ENCODE measurements around the gene SETBP1.
"Not testable (repeated sequence)": the region's sequence is repeated elsewhere in the genome, so short reads cannot be mapped to it uniquely, and the experiment has no call there.

DNA sequence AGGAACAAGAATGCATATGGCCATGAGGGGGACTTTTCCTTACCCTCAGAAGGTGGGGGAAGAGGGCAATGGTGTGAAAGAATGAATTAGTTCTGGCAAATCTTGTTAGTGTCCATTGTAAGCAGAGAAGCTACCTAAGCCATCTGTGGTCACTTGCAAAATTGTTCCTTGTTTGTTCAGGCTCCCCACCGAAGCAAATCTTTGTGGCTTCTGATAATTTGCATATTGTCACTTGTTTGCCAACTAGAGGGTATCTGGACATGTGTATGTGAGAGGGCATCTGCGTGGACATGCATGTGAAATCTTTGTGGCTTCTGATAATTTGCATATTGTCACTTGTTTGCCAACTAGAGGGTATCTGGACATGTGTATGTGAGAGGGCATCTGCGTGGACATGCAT lies 41.1 kb downstream of the SETBP1 start:
- TF ChIP-seq, protein P1, sequence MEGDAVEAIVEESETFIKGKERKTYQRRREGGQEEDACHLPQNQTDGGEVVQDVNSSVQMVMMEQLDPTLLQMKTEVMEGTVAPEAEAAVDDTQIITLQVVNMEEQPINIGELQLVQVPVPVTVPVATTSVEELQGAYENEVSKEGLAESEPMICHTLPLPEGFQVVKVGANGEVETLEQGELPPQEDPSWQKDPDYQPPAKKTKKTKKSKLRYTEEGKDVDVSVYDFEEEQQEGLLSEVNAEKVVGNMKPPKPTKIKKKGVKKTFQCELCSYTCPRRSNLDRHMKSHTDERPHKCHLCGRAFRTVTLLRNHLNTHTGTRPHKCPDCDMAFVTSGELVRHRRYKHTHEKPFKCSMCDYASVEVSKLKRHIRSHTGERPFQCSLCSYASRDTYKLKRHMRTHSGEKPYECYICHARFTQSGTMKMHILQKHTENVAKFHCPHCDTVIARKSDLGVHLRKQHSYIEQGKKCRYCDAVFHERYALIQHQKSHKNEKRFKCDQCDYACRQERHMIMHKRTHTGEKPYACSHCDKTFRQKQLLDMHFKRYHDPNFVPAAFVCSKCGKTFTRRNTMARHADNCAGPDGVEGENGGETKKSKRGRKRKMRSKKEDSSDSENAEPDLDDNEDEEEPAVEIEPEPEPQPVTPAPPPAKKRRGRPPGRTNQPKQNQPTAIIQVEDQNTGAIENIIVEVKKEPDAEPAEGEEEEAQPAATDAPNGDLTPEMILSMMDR (IDR thresholded peaks at IDR 0.05) = not testable (repeated sequence)
- not testable (repeated sequence) for TF ChIP-seq IRF2 (CRISPR knock-in tag; IDR thresholded peaks at IDR 0.05; ENCODE audit: borderline replicate concordance, low read depth); CREB1 (CRISPR knock-in tag; IDR thresholded peaks at IDR 0.05); ATF1 (CRISPR knock-in tag; IDR thresholded peaks at IDR 0.05); FOXJ3 (CRISPR knock-in tag; IDR thresholded peaks at IDR 0.05; ENCODE audit: borderline replicate concordance)
- TF ChIP-seq, protein P2, sequence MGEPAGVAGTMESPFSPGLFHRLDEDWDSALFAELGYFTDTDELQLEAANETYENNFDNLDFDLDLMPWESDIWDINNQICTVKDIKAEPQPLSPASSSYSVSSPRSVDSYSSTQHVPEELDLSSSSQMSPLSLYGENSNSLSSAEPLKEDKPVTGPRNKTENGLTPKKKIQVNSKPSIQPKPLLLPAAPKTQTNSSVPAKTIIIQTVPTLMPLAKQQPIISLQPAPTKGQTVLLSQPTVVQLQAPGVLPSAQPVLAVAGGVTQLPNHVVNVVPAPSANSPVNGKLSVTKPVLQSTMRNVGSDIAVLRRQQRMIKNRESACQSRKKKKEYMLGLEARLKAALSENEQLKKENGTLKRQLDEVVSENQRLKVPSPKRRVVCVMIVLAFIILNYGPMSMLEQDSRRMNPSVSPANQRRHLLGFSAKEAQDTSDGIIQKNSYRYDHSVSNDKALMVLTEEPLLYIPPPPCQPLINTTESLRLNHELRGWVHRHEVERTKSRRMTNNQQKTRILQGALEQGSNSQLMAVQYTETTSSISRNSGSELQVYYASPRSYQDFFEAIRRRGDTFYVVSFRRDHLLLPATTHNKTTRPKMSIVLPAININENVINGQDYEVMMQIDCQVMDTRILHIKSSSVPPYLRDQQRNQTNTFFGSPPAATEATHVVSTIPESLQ (CRISPR knock-in tag; IDR thresholded peaks at IDR 0.05) = not testable (repeated sequence)
- TF ChIP-seq, protein P3, sequence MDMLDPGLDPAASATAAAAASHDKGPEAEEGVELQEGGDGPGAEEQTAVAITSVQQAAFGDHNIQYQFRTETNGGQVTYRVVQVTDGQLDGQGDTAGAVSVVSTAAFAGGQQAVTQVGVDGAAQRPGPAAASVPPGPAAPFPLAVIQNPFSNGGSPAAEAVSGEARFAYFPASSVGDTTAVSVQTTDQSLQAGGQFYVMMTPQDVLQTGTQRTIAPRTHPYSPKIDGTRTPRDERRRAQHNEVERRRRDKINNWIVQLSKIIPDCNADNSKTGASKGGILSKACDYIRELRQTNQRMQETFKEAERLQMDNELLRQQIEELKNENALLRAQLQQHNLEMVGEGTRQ (CRISPR knock-in tag; IDR thresholded peaks at IDR 0.05) = not testable (repeated sequence)
- TF ChIP-seq, protein P4, sequence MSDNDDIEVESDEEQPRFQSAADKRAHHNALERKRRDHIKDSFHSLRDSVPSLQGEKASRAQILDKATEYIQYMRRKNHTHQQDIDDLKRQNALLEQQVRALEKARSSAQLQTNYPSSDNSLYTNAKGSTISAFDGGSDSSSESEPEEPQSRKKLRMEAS (CRISPR knock-in tag; IDR thresholded peaks at IDR 0.05) = not testable (repeated sequence)
